Measurements from ENCODE around the gene COQ10B.
A peak's percentile ranks its signal among the peaks of the same experiment; 100 is the strongest.
"Not testable (repeated sequence)": the region's sequence is repeated elsewhere in the genome, so short reads cannot be mapped to it uniquely, and the experiment has no call there.

The COQ10B gene

GRCh38 chr2:197453123-197453913 is at the start of gene COQ10B:
Gene COQ10B (plus strand): TSS chr2:197453552. CDS start chr2:197453561, 9 bp downstream.
- DNase-seq, result peak; percentile 99

- no peak for DNase-seq
Observed at GRCh38 chr2:197405582-197405981, 47.8 kb upstream of the COQ10B start.

- no peak for DNase-seq
Observed at GRCh38 chr2:197414039-197414438, 39.3 kb upstream of the COQ10B start.

GRCh38 chr2:197414515-197414914 is 38.8 kb upstream of the COQ10B start:
- DNase-seq, result no peak

GRCh38 chr2:197416268-197416667 is 37.1 kb upstream of the COQ10B start:
- no peak for DNase-seq

GRCh38 chr2:197419438-197419837 is 33.9 kb upstream of the COQ10B start:
- no peak for DNase-seq

- no peak for DNase-seq
Observed at GRCh38 chr2:197423307-197423706, 30.0 kb upstream of the COQ10B start.

GRCh38 chr2:197425550-197425949 is 27.8 kb upstream of the COQ10B start:
- DNase-seq, result no peak

GRCh38 chr2:197426723-197427603 is 26.4 kb upstream of the COQ10B start:
- no peak for DNase-seq

- no peak for DNase-seq
Observed at GRCh38 chr2:197427986-197428385, 25.4 kb upstream of the COQ10B start.

- no peak for DNase-seq
Observed at GRCh38 chr2:197431858-197432257, 21.5 kb upstream of the COQ10B start.

GRCh38 chr2:197432527-197432926 is 20.8 kb upstream of the COQ10B start:
- not testable (repeated sequence) for DNase-seq

GRCh38 chr2:197433780-197434438 is 19.4 kb upstream of the COQ10B start:
- no peak for DNase-seq

- DNase-seq, result peak; percentile 96
Observed at GRCh38 chr2:197434541-197435513, 18.5 kb upstream of the COQ10B start, which contains the start of gene SF3B1. Gene SF3B1 (minus strand): TSS chr2:197435028. CDS start chr2:197434999, 29 bp downstream.

GRCh38 chr2:197435598-197436420 is 17.5 kb upstream of the COQ10B start:
- no peak for DNase-seq

GRCh38 chr2:197437380-197437779 is 16.0 kb upstream of the COQ10B start:
- DNase-seq, result no peak

- DNase-seq, result no peak
Observed at GRCh38 chr2:197442857-197443256, 10.5 kb upstream of the COQ10B start.

- no peak for DNase-seq
Observed at GRCh38 chr2:197445746-197446145, 7.6 kb upstream of the COQ10B start.

- no peak for DNase-seq
Observed at GRCh38 chr2:197446844-197447243, 6.5 kb upstream of the COQ10B start.

GRCh38 chr2:197450465-197450864 is 2.9 kb upstream of the COQ10B start:
- no peak for DNase-seq

- DNase-seq, result not testable (repeated sequence)
Observed at GRCh38 chr2:197450935-197451358, 2.4 kb upstream of the COQ10B start.
